GM18505 (cell line): Measurements from ENCODE around the gene RFTN1.

Source experiments
- ATAC-seq: cut with Tn5 transposase; IDR thresholded peaks from one replicate; pipeline ENCODE4 v1.9.1; 2021; ENCODE audit not compliant: unreplicated experiment
- POLR2A ChIP-seq: IDR thresholded peaks from 4 replicates; pipeline ENCODE4 v1.6.1; 2011; ENCODE audit warnings: borderline replicate concordance; ENCODE audit not compliant: insufficient read depth, insufficient read length; ENCODE audit errors: extremely low read depth

The RFTN1 gene

GRCh38 chr3:16279010-16279801, 234.3 kb downstream of the RFTN1 start:
- ATAC-seq, result no peak
- no peak for TF ChIP-seq POLR2A

DNA sequence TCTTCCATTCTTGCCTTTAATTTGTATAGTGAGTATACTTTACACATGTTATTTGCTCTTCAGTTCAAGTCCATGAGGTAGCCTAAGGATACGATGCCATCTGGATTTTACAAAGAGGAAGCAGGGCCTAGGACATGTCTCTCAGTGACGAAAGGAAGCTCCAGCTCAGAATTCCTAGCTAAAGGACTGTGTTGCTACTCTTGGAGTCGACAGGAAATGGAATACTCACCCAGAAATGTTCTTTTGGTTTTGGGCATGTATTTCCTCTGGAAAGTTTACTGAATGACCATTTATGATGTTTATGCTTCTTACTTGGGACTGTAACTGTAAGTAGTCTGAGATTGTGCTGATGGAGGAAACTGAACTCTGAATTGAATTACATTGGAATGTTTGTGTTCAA, 236.0 kb downstream of the RFTN1 start:
- no peak for ATAC-seq
- no peak for TF ChIP-seq POLR2A

DNA sequence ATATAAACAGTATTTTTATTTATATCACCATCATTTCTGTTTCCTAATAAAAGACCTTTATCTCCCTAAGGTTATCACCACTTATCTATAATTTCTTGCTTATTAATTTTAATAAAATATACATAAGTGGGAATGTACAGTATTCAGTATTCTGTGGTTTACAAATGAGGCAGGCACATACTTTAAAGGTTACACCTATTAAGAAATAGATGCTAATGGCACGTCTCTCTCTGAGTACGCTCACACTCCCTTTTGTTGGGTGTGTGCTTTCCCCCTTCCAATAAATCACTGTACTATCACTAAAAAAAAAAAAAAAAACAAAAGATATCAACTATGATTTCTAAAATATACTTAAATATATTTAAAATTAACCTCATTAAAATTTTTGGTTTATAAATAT, 239.6 kb downstream of the RFTN1 start:
- TF ChIP-seq POLR2A, result no peak
- no peak for ATAC-seq

- ATAC-seq, result no peak
- no peak for TF ChIP-seq POLR2A
Measured at GRCh38 chr3:16272588-16272987, 240.9 kb downstream of the RFTN1 start.

GRCh38 chr3:16270855-16271254, 242.6 kb downstream of the RFTN1 start:
- no peak for ATAC-seq
- TF ChIP-seq POLR2A, result no peak

DNA sequence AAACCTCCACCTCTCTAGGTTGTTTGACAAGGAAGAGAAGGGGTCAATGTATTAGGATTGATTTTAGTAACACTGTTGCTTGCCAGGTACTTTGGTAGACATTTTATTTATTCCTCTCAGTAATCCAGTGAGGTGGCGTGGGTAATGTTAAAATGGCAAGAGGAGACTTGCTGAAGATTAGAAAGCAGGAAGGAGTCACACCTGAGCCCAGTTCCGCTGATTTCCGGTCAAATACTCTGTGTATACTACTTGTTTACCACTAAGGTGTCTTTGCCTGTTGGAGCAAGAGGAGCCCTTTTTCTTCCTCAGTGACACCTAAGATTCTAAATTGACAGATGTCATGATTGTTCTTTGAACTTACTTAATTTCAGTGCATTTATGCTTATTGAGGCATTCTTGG, 246.8 kb downstream of the RFTN1 start:
- no peak for ATAC-seq
- TF ChIP-seq POLR2A, result no peak
